ENCODE results near the gene EHD3.

- no peak for TF ChIP-seq USF2 (IDR thresholded peaks at IDR 0.05; ENCODE audit: low read length)
- TF ChIP-seq EZH2 (IDR thresholded peaks at IDR 0.05; ENCODE audit: low read depth, low read length, severe bottlenecking) = no peak
- TF ChIP-seq CHD7 (IDR thresholded peaks at IDR 0.05; ENCODE audit: insufficient replicate concordance, low read length) = no peak
These were observed 14.2 kb downstream of the EHD3 start for GRCh38 chr2:31248139-31248538.

All from H1 (cell line).